K562 (cell line): ENCODE results near the gene NSUN3. TPM values are rescaled to one million over a fixed set of nuclear protein-coding genes. Genes with fewer than 3 reads are reported as not detected.

Experiments
- ATAC-seq: fragments of 200-7000 bp; cut with Tn5 transposase; 3 replicates; pipeline ENCODE4 v1.9.1; 2020; ENCODE audit warnings: moderate library complexity
- BruUV-seq: library from RNA; stranded (reverse); fragments of 400-500 nt; replicated peaks from 2 replicates; lab custom pipeline; 2021; lab: Mats Ljungman, UMichigan
- CTCF ChIA-PET: fragments of 300-600 bp; formaldehyde crosslinking; extraction: SDS; loops from one replicate; lab custom pipeline; 2021; ENCODE audit warnings: low intra/inter-chr PET ratio; lab: Yijun Ruan, JAX
- POLR2A ChIA-PET: fragments of 300-600, 350-650 bp; sonication (Branson Sonifier 250); formaldehyde crosslinking; extraction: SDS; loops from one replicate; lab custom pipeline; 2021; ENCODE audit warnings: antibody characterized with exemption, inconsistent platforms; lab: Yijun Ruan, JAX
- DNase-seq, 4 experiments: peaks; one replicate each; pipeline versions ENCODE4 v3.0.0 to v3.0.0-alpha.2; 2011 to 2018; ENCODE audit warnings: low spot score in 3 of 4, mixed read lengths in 3 of 4; ENCODE audit errors: extremely low read depth in 1 of 4
- FAIRE-seq: peaks from 2 replicates; lab custom pipeline; 2011; peaks lifted over from hg19 to GRCh38; lab: Jason Lieb, UNC
- H2AFZ ChIP-seq: 2 replicates; pipeline ENCODE4 v1.6.0; 2011; ENCODE audit warnings: low read depth, low read length, control low read depth, inconsistent platforms
- H3K27ac ChIP-seq: fragments of 200-600 bp; 3 replicates; pipeline ENCODE4 v1.8.0; 2011; ENCODE audit warnings: low read depth, mild to moderate bottlenecking, control low read depth, inconsistent platforms, low read length, moderate library complexity, mixed read lengths; ENCODE audit errors: extremely low read depth
- H3K27me3 ChIP-seq, 2 experiments: fragments of 300-600 bp in 1 of 2; 2 replicates in 1 of 2; 3 replicates in 1 of 2; pipeline versions ENCODE4 v1.6.0 to v1.8.0; 2011; ENCODE audit warnings: inconsistent platforms in 2 of 2, low read length in 2 of 2, mild to moderate bottlenecking in 1 of 2, mixed read lengths in 1 of 2, moderate library complexity in 1 of 2; ENCODE audit not compliant: control insufficient read depth in 2 of 2, insufficient read depth in 2 of 2
- H3K36me3 ChIP-seq: fragments of 300-600 bp; 3 replicates; pipeline ENCODE4 v1.8.0; 2011; ENCODE audit warnings: mild to moderate bottlenecking, low read length, inconsistent platforms; ENCODE audit not compliant: control insufficient read depth, insufficient read depth
- H3K4me1 ChIP-seq, 2 experiments: fragments of 200-600 bp in 1 of 2; replicated peaks in 1 of 2; 2 replicates in 1 of 2; 3 replicates in 1 of 2; pipeline versions ENCODE4 v1.5.1 to v1.8.0; 2011; ENCODE audit warnings: inconsistent platforms in 2 of 2, low read length in 2 of 2, mild to moderate bottlenecking in 1 of 2, mixed read lengths in 1 of 2, moderate library complexity in 1 of 2; ENCODE audit not compliant: control insufficient read depth in 2 of 2, insufficient read depth in 2 of 2
- H3K4me2 ChIP-seq: 2 replicates; pipeline ENCODE4 v1.6.1; 2011; ENCODE audit warnings: low read length, control low read depth, inconsistent platforms, mixed read lengths; ENCODE audit not compliant: insufficient read depth
- H3K4me3 ChIP-seq: fragments of 200-600 bp; sonication (generic), shearing (Covaris generic); 2 replicates; pipeline ENCODE4 v1.5.1; 2016; ENCODE audit warnings: control low read depth, inconsistent platforms
- H3K79me2 ChIP-seq: fragments of 200-600 bp; 3 replicates; pipeline ENCODE4 v1.8.0; 2011; ENCODE audit warnings: low read length, inconsistent platforms; ENCODE audit not compliant: control insufficient read depth, insufficient read depth
- H3K9ac ChIP-seq, 2 experiments: 2 replicates each; pipeline versions ENCODE4 v1.6.0 to v1.6.1; 2011; ENCODE audit warnings: low read depth in 2 of 2, low read length in 2 of 2, control low read depth in 1 of 2, inconsistent platforms in 1 of 2, mild to moderate bottlenecking in 1 of 2, mixed read lengths in 1 of 2; ENCODE audit not compliant: insufficient read depth in 1 of 2
- H3K9me1 ChIP-seq: one replicate; pipeline ENCODE4 v1.6.0; 2011; ENCODE audit warnings: inconsistent platforms, mild to moderate bottlenecking, low read length, moderate library complexity; ENCODE audit not compliant: control insufficient read depth, insufficient read depth
- H3K9me3 ChIP-seq: replicated peaks from 2 replicates; pipeline ENCODE4 v1.5.1; 2011; ENCODE audit warnings: low read depth, low read length, inconsistent platforms; ENCODE audit not compliant: control insufficient read depth, insufficient read depth
- H4K20me1 ChIP-seq: replicated peaks from 2 replicates; pipeline ENCODE4 v1.6.1; 2011; ENCODE audit warnings: low read length, inconsistent platforms, mixed read lengths; ENCODE audit not compliant: control insufficient read depth, insufficient read depth
- DEAF1 ChIP-seq: fragments of 450-650 bp; formaldehyde crosslinking; IDR thresholded peaks from 2 replicates; pipeline ENCODE4 v1.4.0; 2020; ENCODE audit warnings: mild to moderate bottlenecking, moderate library complexity
- FOXP4 ChIP-seq: sonication (generic); formaldehyde crosslinking; IDR thresholded peaks from 2 replicates; pipeline ENCODE4 v1.8.0; 2022; ENCODE audit warnings: mild to moderate bottlenecking, missing genetic modification reagents, borderline replicate concordance
- JUN ChIP-seq, 2 experiments: sonication (generic) in 1 of 2; formaldehyde crosslinking in 1 of 2; IDR thresholded peaks; 2 replicates each; pipeline versions ENCODE4 v1.6.1 to v1.8.0; 2012 to 2022; ENCODE audit warnings: borderline replicate concordance in 2 of 2, mild to moderate bottlenecking in 2 of 2, improper control_type of control experiment in 1 of 2, low read depth in 1 of 2, low read length in 1 of 2, missing genetic modification reagents in 1 of 2
- MITF ChIP-seq: IDR thresholded peaks from 2 replicates; pipeline ENCODE4 v1.6.1; 2014; ENCODE audit warnings: antibody characterized with exemption
- NCOA1 ChIP-seq: fragments of 450-650 bp; IDR thresholded peaks from 2 replicates; pipeline ENCODE4 v1.6.1; 2016; ENCODE audit warnings: low read depth
- PBX2 ChIP-seq, 2 experiments: IDR thresholded peaks in 1 of 2; conservative IDR thresholded peaks in 1 of 2; 2 replicates each; pipeline ENCODE4 v1.6.1; 2016; ENCODE audit warnings: low read depth in 2 of 2, mild to moderate bottlenecking in 1 of 2, missing compliant biosample characterization in 1 of 2, missing genetic modification characterization in 1 of 2, moderate library complexity in 1 of 2
- RBBP5 ChIP-seq: fragments of 200-600 bp; sonication (generic); IDR thresholded peaks from 2 replicates; pipeline ENCODE4 v1.6.1; 2012; ENCODE audit warnings: borderline replicate concordance, mild to moderate bottlenecking, low read length, control low read depth, inconsistent platforms; ENCODE audit not compliant: insufficient read depth, poor library complexity, severe bottlenecking
- TAF15 ChIP-seq: fragments of 200-400 bp; formaldehyde crosslinking; IDR thresholded peaks from 2 replicates; pipeline ENCODE4 v1.6.1; 2017; ENCODE audit warnings: mild to moderate bottlenecking, low read depth, low read length, moderate library complexity
- ZNF274 ChIP-seq: IDR thresholded peaks from 2 replicates; pipeline ENCODE4 v1.6.1; 2011; ENCODE audit warnings: low read depth, mild to moderate bottlenecking, low read length, moderate library complexity, borderline replicate concordance
- WGBS: fragments of 100-300 bp; shearing (Covaris generic); methylation state at CpG from one replicate; pipeline ENCODE4 v1.1.6; 2016; ENCODE audit warnings: low coverage, mixed read lengths; ENCODE audit not compliant: insufficient coverage; ENCODE audit errors: missing lambda C conversion rate; 5-methylcytosine and 5-hydroxymethylcytosine counted together
- in situ Hi-C: fragments of 300-500 bp; cut with MboI; formaldehyde crosslinking; loops from 4 replicates; pipeline ENCODE4 v1.15.0; 2018; ENCODE audit warnings: inconsistent platforms, mixed read lengths
- intact Hi-C: fragments of 100-400 bp; cut with micrococcal nuclease; formaldehyde crosslinking; loops from 2 replicates; pipeline ENCODE4 v1.14.2; 2022
- polyA plus RNA-seq, 8 experiments: library from polyadenylated mRNA; depleted of rRNA in 4 of 8; stranded (reverse) in 5 of 8; unstranded in 3 of 8; fragments of >200 nt; fragmentation: Nextera tagmentation in 2 of 8; fragmentation: Illumina TruSeq in 1 of 8; extraction: Ambion mirVana in 2 of 8; extraction: Trizol in 1 of 8; gene quantifications; 2 replicates each; pipeline versions ENCODE4 v1.2.1 to v1.2.3, GENCODE V29; 2011 to 2014; ENCODE audit warnings: inconsistent platforms in 1 of 8, missing spikeins in 1 of 8
- total RNA-seq, 7 experiments: library from RNA; depleted of rRNA in 6 of 7; stranded (reverse); fragments of >200 nt in 6 of 7; fragmentation: Illumina TruSeq in 2 of 7; extraction: Trizol in 2 of 7; gene quantifications; 2 replicates each; pipeline versions ENCODE4 v1.2.1 to v1.2.3, GENCODE V29; 2011 to 2021; ENCODE audit warnings: low replicate concordance in 1 of 7

Gene NSUN3
- total and polyA plus RNA-seq, 9 of the 15 experiments (the other 6 are each of a cell fraction or from before 2014, with no cell fraction given), result 4.4 to 12.3 (median 7.6) TPM

- TF ChIP-seq TAF15, result no peak
- no peak for TF ChIP-seq DEAF1 (CRISPR knock-in tag)
Observed at GRCh38 chr3:94019659-94020058, 43.2 kb upstream of the NSUN3 start (continued).

GRCh38 chr3:94020293-94020692 lies 42.6 kb upstream of the NSUN3 start:
- FAIRE-seq (no peak), ATAC-seq (no peak), DNase-seq (no peak)
- peaks cover 2% of the 10 kb centered on the region; the same call in 1 of the 3 replicates for H3K36me3 ChIP-seq
- no peak overlapping the region for H2AFZ ChIP-seq
- H3K9ac ChIP-seq, result no peak overlapping the region
- ChIA-PET POLR2A (no interaction called here), CTCF (no interaction called here)
- in situ Hi-C loops, result no loop called here
- H3K79me2 ChIP-seq, result no peaks in the 10 kb centered on the region
- H3K4me1 ChIP-seq, result no peaks in the 10 kb centered on the region
- no peak overlapping the region for H3K4me3 ChIP-seq
- BruUV-seq, result no TSS peak
- no peak overlapping the region for H3K27ac ChIP-seq
- WGBS, result 94% methylated on average over 3 of the region's 3 CpGs
- no peaks in the 10 kb centered on the region for H3K9me1 ChIP-seq
- intact Hi-C loops, result no loop called here
- no peaks in the 10 kb centered on the region for H3K27me3 ChIP-seq
- no peak overlapping the region for H3K4me2 ChIP-seq
- H4K20me1 ChIP-seq, result no peaks in the 10 kb centered on the region
- H3K9me3 ChIP-seq, result no peaks in the 10 kb centered on the region
- TF ChIP-seq ZNF274, result no peak
- TF ChIP-seq RBBP5, result no peak
- no peak for TF ChIP-seq MITF
- TF ChIP-seq JUN (IDR thresholded peaks at IDR 0.05; ENCODE audit: borderline replicate concordance, low read depth, low read length), result no peak
- TF ChIP-seq JUN (CRISPR knock-in tag; IDR thresholded peaks at IDR 0.05; ENCODE audit: borderline replicate concordance), result no peak
- TF ChIP-seq NCOA1, result no peak
- TF ChIP-seq PBX2 (CRISPR knock-in tag; IDR thresholded peaks at IDR 0.05; ENCODE audit: low read depth), result no peak
- TF ChIP-seq PBX2 (tag; conservative IDR thresholded peaks at IDR 0.05; ENCODE audit: low read depth), result no peak
- no peak for TF ChIP-seq FOXP4 (CRISPR knock-in tag)
